ENCODE data around the gene PDZD2. TPM values are rescaled to one million over a fixed set of nuclear protein-coding genes. Genes with fewer than 3 reads are reported as not detected.

PDZD2 gene
- total RNA-seq, 1 donor from 2014 or later: 70.9 TPM

DNA sequence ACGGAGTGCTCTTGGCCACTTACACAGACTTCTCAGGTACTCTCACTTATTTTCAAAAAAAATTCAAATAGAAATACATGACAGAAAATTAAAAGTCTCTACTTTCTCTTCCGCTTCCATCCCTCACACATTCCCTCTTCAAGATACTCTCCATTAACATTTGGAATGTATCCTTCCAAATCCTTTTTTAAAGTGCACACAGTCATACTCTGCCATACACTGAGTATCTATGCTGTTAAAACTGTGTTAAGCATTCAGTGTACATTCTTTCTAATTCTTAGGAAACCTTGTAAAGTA lies 519.7 kb downstream of the PDZD2 start:
- H3K27ac ChIP-seq: no peak overlapping the region
- DNase-seq (no peak), ATAC-seq (no peak)
- no peaks in the 10 kb centered on the region for H3K36me3 ChIP-seq
- H3K9me3 ChIP-seq: no peaks in the 10 kb centered on the region
- no peak for TF ChIP-seq CTCF (IDR thresholded peaks at IDR 0.05)
- no peaks in the 10 kb centered on the region for H3K27me3 ChIP-seq
- intact Hi-C loops (cut with DNase I): no loop called here
- H3K4me3 ChIP-seq: no peak overlapping the region
- peaks cover 54% of the 10 kb centered on the region for H3K4me1 ChIP-seq

GRCh38 chr5:32159328-32160072 lies 520.6 kb downstream of the PDZD2 start:
- Histone ChIP-seq H3K36me3 (no peaks in the 10 kb centered on the region), H3K27ac (no peak overlapping the region), H3K4me1 (peaks cover 45% of the 10 kb centered on the region), H3K4me3 (no peak overlapping the region), H3K27me3 (no peaks in the 10 kb centered on the region), H3K9me3 (no peaks in the 10 kb centered on the region)
- intact Hi-C loops (cut with DNase I): no loop called here
- TF ChIP-seq CTCF (IDR thresholded peaks at IDR 0.05): no peak
- DNase-seq (no peak), ATAC-seq (no peak)

GRCh38 chr5:32160228-32160627 lies 521.3 kb downstream of the PDZD2 start:
- Histone ChIP-seq H3K36me3 (no peaks in the 10 kb centered on the region), H3K4me3 (no peak overlapping the region), H3K27me3 (no peaks in the 10 kb centered on the region), H3K9me3 (no peaks in the 10 kb centered on the region), H3K27ac (no peak overlapping the region), H3K4me1 (peaks cover 47% of the 10 kb centered on the region)
- DNase-seq (no peak), ATAC-seq (no peak)
- no peak for TF ChIP-seq CTCF (IDR thresholded peaks at IDR 0.05)
- intact Hi-C loops (cut with DNase I): no loop called here

Small RNA genes within 50 kb of the gene (microRNA-seq; reads per million reads assigned to microRNA genes)
- not detected for gene MIR4279 (ENCODE audit: borderline microRNAs expressed)

Other genes starting within 250 kb of the PDZD2 start
- gene DROSHA, start 107.0 kb upstream of the PDZD2 start, total RNA-seq: 50.9 TPM
- gene C5orf22, start 106.8 kb upstream of the PDZD2 start, total RNA-seq: 24.1 TPM

Data from upper lobe of right lung (tissue), 1 donor.